ENCODE results near the gene PIEZO2.
A peak's percentile ranks its signal among the peaks of the same experiment; 100 is the strongest.

DNA sequence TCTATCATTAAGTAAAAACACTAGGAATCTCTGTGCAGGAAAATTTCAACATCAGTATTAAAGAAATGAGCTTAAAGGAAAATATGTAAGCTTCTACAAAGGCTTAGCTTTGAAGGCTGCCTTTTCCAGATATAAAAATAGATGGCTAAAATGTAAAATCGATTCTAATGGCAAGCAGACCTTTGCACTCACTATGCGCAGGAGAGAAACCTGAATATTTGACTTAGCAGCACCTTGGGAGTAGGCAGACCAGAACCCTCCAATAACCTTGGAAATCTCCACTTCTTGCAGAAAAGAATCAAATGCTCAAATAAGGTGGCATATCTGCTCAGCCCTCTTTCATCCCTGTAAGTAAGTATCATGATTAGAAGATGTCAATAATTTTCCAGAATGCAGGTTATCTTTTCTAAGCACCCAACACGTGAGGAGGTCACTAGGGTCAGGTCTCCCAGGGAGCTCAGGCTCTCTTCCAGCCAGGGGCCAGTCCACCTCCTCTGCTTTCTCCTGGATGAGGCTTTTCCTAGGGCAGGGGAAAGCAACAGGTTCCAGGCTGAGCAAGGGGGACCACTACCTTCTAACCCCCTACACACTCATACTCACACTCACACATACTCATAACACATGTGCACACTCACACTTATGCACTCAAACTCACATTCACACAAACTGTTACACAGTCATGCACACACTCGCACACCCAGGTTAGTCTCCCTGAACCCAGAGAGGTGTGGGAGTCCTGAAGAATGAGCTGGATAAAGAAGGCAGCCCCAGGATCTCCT is 3.8 kb downstream of the PIEZO2 start:
- TF ChIP-seq POLR2A (IDR thresholded peaks at IDR 0.05; ENCODE audit: low read depth, low read length) (no peak; the same call in 1 of the 2 replicates), POLR2AphosphoS5 (IDR thresholded peaks at IDR 0.05; ENCODE audit: low read depth, low read length) (no peak), TAF1 (IDR thresholded peaks at IDR 0.05; ENCODE audit: low read depth, low read length) (no peak), SPI1 (IDR thresholded peaks at IDR 0.05; ENCODE audit: low read depth, low read length) (no peak), POU2F2 (IDR thresholded peaks at IDR 0.05; ENCODE audit: low read depth, low read length) (peak; percentile 19; the same call in 1 of the 2 replicates), PAX5 (IDR thresholded peaks at IDR 0.05; ENCODE audit: insufficient read depth, low read length, severe bottlenecking) (no peak)

Data from GM12891 (cell line).